ENCODE measurements around the gene ARHGAP8.

The ARHGAP8 gene

DNA sequence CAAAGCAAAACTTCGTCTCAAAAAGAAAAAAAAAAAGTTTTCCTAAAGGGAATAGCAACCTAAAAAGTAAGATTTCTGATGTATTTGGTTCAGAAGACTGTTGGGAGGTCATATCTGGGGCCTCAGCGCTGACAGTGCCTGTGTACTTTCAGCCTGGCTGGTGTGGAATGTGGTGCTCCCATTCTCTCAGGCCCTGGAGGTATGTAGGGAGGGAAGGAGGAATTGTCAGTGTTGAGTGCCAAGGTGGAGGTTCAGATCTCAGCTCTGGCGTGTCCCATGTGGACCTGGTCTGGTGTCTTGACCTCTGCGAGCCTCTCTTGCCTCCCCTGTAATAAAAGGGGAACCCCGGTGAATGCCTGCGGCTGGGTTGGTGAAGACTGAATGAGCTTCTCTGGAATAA lies 28.0 kb upstream of the ARHGAP8 start:
- POLR2A ChIA-PET (ENCODE audit: low non-redundant PET), result no interaction called here
- CTCF ChIA-PET, result interaction anchor here (1.3 kb wide), 1 partner anchor 11 kb away, joined by 4 read pairs; no protein-coding TSS in a partner anchor
- TF ChIP-seq, protein P1, sequence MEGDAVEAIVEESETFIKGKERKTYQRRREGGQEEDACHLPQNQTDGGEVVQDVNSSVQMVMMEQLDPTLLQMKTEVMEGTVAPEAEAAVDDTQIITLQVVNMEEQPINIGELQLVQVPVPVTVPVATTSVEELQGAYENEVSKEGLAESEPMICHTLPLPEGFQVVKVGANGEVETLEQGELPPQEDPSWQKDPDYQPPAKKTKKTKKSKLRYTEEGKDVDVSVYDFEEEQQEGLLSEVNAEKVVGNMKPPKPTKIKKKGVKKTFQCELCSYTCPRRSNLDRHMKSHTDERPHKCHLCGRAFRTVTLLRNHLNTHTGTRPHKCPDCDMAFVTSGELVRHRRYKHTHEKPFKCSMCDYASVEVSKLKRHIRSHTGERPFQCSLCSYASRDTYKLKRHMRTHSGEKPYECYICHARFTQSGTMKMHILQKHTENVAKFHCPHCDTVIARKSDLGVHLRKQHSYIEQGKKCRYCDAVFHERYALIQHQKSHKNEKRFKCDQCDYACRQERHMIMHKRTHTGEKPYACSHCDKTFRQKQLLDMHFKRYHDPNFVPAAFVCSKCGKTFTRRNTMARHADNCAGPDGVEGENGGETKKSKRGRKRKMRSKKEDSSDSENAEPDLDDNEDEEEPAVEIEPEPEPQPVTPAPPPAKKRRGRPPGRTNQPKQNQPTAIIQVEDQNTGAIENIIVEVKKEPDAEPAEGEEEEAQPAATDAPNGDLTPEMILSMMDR (conservative IDR thresholded peaks at IDR 0.05; ENCODE audit: low read depth), result no peak
- no peak overlapping the region for H3K27ac ChIP-seq
- DNase-seq (ENCODE audit: low spot score), result no peak

- CTCF ChIA-PET, result interaction anchor here (1.3 kb wide), 1 partner anchor 10 kb away, joined by 4 read pairs; no protein-coding TSS in a partner anchor
Measured at GRCh38 chr22:44724859-44725258, 27.5 kb upstream of the ARHGAP8 start.

GRCh38 chr22:44726439-44726838 lies 25.9 kb upstream of the ARHGAP8 start:
- no peak overlapping the region for H3K27ac ChIP-seq
- POLR2A ChIA-PET (ENCODE audit: low non-redundant PET), result interaction anchor here (0.5 kb wide), 1 partner anchor 101 kb away, joined by 9 read pairs; no protein-coding TSS in a partner anchor
- TF ChIP-seq, protein P1 (conservative IDR thresholded peaks at IDR 0.05; ENCODE audit: low read depth), result no peak
- no peak for DNase-seq (ENCODE audit: low spot score)
- CTCF ChIA-PET, result no interaction called here

More at GRCh38 chr22:44724859-44725258, 27.5 kb upstream of the ARHGAP8 start:
- no peak overlapping the region for H3K27ac ChIP-seq
- POLR2A ChIA-PET (ENCODE audit: low non-redundant PET), result no interaction called here
- no peak for DNase-seq (ENCODE audit: low spot score)
- TF ChIP-seq, protein P1 (conservative IDR thresholded peaks at IDR 0.05; ENCODE audit: low read depth), result no peak

DNA sequence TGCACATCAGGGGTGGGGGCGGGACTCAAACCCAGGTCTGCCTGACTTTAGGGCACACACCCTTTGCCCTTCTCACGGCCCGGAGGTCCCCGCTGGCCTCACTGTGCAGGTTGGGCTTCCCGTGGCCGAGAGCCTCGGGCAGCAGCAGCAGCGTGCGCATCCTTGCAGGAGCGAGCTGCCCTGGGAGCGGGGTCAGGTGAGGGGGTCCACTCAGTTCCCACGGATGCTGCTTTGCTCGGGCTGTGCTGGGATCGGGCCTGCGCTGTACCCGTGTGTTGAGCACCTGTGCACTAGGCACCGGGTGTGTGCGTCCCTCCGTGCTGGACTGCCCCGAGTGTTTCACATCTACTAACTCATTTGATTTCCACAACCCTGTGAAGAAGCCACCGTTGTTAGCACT lies 25.2 kb upstream of the ARHGAP8 start:
- no peak for DNase-seq (ENCODE audit: low spot score)
- TF ChIP-seq, protein P1 (conservative IDR thresholded peaks at IDR 0.05; ENCODE audit: low read depth), result no peak
- no peak overlapping the region for H3K27ac ChIP-seq
- POLR2A ChIA-PET (ENCODE audit: low non-redundant PET), result no interaction called here
- CTCF ChIA-PET, result no interaction called here

DNA sequence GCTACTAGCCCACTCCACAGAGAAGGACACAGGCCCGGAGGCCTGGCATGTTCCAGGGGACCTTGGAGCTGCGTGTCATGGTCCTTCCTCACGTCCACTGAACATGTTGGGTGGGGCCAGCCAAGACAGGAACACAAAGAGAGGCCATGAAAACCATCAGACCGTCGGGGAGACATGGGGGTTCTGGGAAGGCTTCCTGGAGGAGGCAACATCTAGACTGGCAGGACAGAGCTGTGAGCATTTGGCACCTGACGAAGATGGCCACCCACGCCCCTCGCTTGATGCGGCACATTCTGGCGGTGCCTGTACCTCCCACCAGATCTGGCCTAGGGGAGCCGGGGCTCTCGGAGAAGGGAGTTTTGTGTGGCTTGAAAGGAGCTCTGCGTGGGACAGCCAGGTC lies 24.7 kb upstream of the ARHGAP8 start:
- no peak for DNase-seq (ENCODE audit: low spot score)
- ChIA-PET POLR2A (ENCODE audit: low non-redundant PET) (no interaction called here), CTCF (no interaction called here)
- TF ChIP-seq, protein P1 (conservative IDR thresholded peaks at IDR 0.05; ENCODE audit: low read depth), result no peak
- H3K27ac ChIP-seq, result no peak overlapping the region

- ChIA-PET POLR2A (ENCODE audit: low non-redundant PET) (no interaction called here), CTCF (interaction anchor here (0.6 kb wide), 1 partner anchor 736 kb away, joined by 4 read pairs; no protein-coding TSS in a partner anchor)
- TF ChIP-seq, protein P1 (conservative IDR thresholded peaks at IDR 0.05; ENCODE audit: low read depth), result no peak
- H3K27ac ChIP-seq, result no peak overlapping the region
- no peak for DNase-seq (ENCODE audit: low spot score)
Measured at GRCh38 chr22:44728761-44729324, 23.5 kb upstream of the ARHGAP8 start.
